ENCODE data around the gene ERAP2. TPM values are rescaled to one million over a fixed set of nuclear protein-coding genes. Genes with fewer than 3 reads are reported as not detected.

The ERAP2 gene
- polyA plus RNA-seq, 3 donors: 3.0 to 20.4 (median 3.4) TPM

DNA sequence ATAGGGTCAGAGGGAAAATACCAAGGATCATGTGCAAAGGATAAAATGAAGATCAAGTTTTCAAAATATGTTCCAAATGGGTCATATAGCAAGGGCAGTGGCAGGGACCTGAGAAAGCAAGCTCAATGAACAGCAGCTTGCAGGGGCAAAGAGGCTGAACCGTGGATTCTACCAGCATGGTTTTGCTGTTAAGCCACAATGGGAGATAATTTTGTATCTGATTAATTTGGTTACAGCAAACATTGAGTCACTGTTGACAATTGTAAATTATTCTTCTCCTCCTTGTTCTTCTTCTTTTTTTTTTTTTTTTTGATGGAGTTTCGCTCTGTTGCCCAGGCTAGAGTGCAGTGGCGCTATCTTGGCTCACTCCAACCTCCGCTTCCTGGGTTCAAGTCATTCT, 18.4 kb upstream of the ERAP2 start:
- H3K9me3 Mint-ChIP-seq: no peaks in the 10 kb centered on the region
- no CpG with 5 or more reads among the region's 4 CpGs for WGBS (ENCODE audit: insufficient coverage)

DNA sequence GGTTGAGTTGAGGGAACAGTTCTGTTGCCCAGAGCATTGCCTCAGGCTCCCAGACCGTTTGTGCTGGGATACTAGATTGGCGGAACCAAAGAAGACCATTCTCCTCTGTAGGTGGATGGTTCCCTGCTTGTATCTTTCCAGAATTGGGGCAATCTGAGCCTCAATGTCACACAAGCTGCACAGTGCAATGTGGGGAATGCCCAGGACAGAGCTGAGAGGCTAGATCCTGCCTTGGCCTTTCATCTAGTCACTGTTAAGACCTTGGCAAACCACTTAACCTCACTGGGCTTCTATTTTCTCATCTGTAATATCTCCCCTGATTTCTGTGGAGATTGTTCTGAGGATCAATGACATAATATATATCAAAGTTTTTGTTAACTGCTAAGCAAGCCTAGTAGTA, 16.9 kb upstream of the ERAP2 start:
- WGBS (ENCODE audit: insufficient coverage): 44% methylated on average over 1 of the region's 2 CpGs
- Mint-ChIP-seq H3K9me3 (no peaks in the 10 kb centered on the region), H3K4me3 (no peak overlapping the region), H3K27ac (no peak overlapping the region), H3K27me3 (ENCODE audit: low read depth in 3 of 3) (peaks cover 0 to 2% (median 0%) of the 10 kb centered on the region in 3 donors), H3K4me1 (peaks cover 17% of the 10 kb centered on the region), H3K36me3 (no peaks in the 10 kb centered on the region)
- Histone ChIP-seq H3K79me2 (ENCODE audit: insufficient read depth, low read length) (no peaks in the 10 kb centered on the region), H3K9me3 (replicated peaks in 1 of 2; ENCODE audit: control insufficient read depth in 1 of 2, insufficient read depth in 1 of 2, low read length in 2 of 2) (no peaks in the 10 kb centered on the region), H3K36me3 (replicated peaks in 1 of 2; ENCODE audit: control insufficient read depth in 1 of 2, insufficient read depth in 2 of 2, low read length in 2 of 2) (no peaks in the 10 kb centered on the region), H3K4me2 (replicated peaks; ENCODE audit: extremely low read depth, low read length, poor library complexity, severe bottlenecking) (no peak overlapping the region), H3K27ac (ENCODE audit: low read depth in 1 of 2, low read length in 2 of 2) (no peak overlapping the region), H3K27me3 (ENCODE audit: control insufficient read depth in 2 of 2, insufficient read depth in 2 of 2, low read length in 2 of 2) (no peaks in the 10 kb centered on the region), H4K20me1 (ENCODE audit: insufficient read depth, low read length) (no peaks in the 10 kb centered on the region), H3K4me3 (replicated peaks in 1 of 3; ENCODE audit: low read depth in 2 of 3, low read length in 3 of 3) (no peak overlapping the region), H3K9ac (ENCODE audit: insufficient read depth, low read length, poor library complexity, severe bottlenecking) (no peak overlapping the region), H2AFZ (ENCODE audit: insufficient read depth, low read depth, low read length, poor library complexity, severe bottlenecking) (no peak overlapping the region), H3K4me1 (ENCODE audit: control insufficient read depth in 1 of 2, insufficient read depth in 2 of 2, low read length in 2 of 2) (peaks cover 13 to 16% of the 10 kb centered on the region in 2 donors)
- TF ChIP-seq, protein P1, sequence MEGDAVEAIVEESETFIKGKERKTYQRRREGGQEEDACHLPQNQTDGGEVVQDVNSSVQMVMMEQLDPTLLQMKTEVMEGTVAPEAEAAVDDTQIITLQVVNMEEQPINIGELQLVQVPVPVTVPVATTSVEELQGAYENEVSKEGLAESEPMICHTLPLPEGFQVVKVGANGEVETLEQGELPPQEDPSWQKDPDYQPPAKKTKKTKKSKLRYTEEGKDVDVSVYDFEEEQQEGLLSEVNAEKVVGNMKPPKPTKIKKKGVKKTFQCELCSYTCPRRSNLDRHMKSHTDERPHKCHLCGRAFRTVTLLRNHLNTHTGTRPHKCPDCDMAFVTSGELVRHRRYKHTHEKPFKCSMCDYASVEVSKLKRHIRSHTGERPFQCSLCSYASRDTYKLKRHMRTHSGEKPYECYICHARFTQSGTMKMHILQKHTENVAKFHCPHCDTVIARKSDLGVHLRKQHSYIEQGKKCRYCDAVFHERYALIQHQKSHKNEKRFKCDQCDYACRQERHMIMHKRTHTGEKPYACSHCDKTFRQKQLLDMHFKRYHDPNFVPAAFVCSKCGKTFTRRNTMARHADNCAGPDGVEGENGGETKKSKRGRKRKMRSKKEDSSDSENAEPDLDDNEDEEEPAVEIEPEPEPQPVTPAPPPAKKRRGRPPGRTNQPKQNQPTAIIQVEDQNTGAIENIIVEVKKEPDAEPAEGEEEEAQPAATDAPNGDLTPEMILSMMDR (IDR thresholded peaks at IDR 0.05): no peak
- intact Hi-C loops (cut with micrococcal nuclease): no loop called here
- DNase-seq: no peak

More for the DNA sequence above, 18.4 kb upstream of the ERAP2 start:
- TF ChIP-seq, protein P1 (IDR thresholded peaks at IDR 0.05): no peak
- H3K27ac ChIP-seq (ENCODE audit: low read depth in 1 of 2, low read length in 2 of 2): no peak overlapping the region
- no peaks in the 10 kb centered on the region for H3K9me3 ChIP-seq (replicated peaks in 1 of 2; ENCODE audit: control insufficient read depth in 1 of 2, insufficient read depth in 1 of 2, low read length in 2 of 2)
- H3K36me3 Mint-ChIP-seq: no peaks in the 10 kb centered on the region
- no peak overlapping the region for H3K4me3 Mint-ChIP-seq
- H3K36me3 ChIP-seq (replicated peaks in 1 of 2; ENCODE audit: control insufficient read depth in 1 of 2, insufficient read depth in 2 of 2, low read length in 2 of 2): no peaks in the 10 kb centered on the region
- no peak overlapping the region for H3K27ac Mint-ChIP-seq
- H3K4me1 Mint-ChIP-seq: peaks cover 19% of the 10 kb centered on the region
- peaks cover 13 to 17% of the 10 kb centered on the region in 2 donors for H3K4me1 ChIP-seq (ENCODE audit: control insufficient read depth in 1 of 2, insufficient read depth in 2 of 2, low read length in 2 of 2)
- no peaks in the 10 kb centered on the region for H3K27me3 ChIP-seq (ENCODE audit: control insufficient read depth in 2 of 2, insufficient read depth in 2 of 2, low read length in 2 of 2)
- intact Hi-C loops (cut with micrococcal nuclease): no loop called here
- no peaks in the 10 kb centered on the region for H4K20me1 ChIP-seq (ENCODE audit: insufficient read depth, low read length)
- H3K4me3 ChIP-seq (replicated peaks in 1 of 3; ENCODE audit: low read depth in 2 of 3, low read length in 3 of 3): no peak overlapping the region
- H3K9ac ChIP-seq (ENCODE audit: insufficient read depth, low read length, poor library complexity, severe bottlenecking): no peak overlapping the region
- H3K79me2 ChIP-seq (ENCODE audit: insufficient read depth, low read length): no peaks in the 10 kb centered on the region
- no peak for DNase-seq
- peaks cover 0 to 2% (median 0%) of the 10 kb centered on the region in 3 donors for H3K27me3 Mint-ChIP-seq (ENCODE audit: low read depth in 3 of 3)
- no peak overlapping the region for H2AFZ ChIP-seq (ENCODE audit: insufficient read depth, low read depth, low read length, poor library complexity, severe bottlenecking)
- no peak overlapping the region for H3K4me2 ChIP-seq (replicated peaks; ENCODE audit: extremely low read depth, low read length, poor library complexity, severe bottlenecking)
